SH-SY5Y (cell line): ENCODE measurements around the gene IQCK.

Experiments
- GATA2 ChIP-seq: IDR thresholded peaks from 2 replicates; pipeline ENCODE4 v1.6.1; 2011; ENCODE audit warnings: mild to moderate bottlenecking, low read depth, low read length
- GATA3 ChIP-seq: IDR thresholded peaks from 2 replicates; pipeline ENCODE4 v1.6.1; 2011; ENCODE audit warnings: low read depth, mild to moderate bottlenecking, low read length, moderate library complexity

The IQCK gene

DNA sequence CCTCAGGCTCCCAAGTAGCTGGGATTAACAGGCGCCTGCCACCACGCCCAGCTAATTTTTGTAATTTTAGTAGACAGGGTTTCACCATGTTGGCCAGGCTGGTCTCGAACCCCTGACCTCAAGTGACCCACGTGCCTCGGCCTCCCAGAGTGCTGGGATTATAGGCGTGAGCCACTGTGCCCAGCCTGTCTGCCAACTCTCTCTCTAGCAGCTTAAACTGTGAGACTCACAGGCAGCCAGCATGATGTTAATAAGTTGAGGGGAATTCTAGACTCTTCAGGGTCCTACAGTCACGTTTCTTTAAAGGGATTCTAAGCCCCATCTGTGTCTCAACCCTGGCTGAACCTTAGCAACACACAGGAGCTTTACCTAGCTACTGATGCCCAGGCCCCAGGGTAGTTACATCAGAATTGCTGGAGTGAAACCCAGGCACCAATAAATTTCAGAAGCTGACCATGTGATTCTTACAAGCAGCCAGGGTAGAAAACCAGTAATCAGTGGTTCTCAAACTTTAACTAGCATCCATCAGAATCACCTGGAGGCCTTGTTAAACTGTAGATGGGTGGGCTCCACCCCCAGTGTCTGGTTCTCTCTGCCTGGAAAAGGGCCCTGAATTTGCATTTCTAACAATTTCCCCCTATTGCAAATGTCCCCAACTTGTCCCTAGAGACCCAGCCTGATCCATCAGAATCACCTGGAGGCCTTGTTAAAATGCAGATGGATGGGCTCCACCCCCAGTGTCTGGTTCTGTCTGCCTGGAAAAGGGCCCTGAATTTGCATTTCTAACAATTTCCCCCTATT, 135.9 kb downstream of the IQCK start:
- TF ChIP-seq GATA2 (no peak), GATA3 (no peak)

DNA sequence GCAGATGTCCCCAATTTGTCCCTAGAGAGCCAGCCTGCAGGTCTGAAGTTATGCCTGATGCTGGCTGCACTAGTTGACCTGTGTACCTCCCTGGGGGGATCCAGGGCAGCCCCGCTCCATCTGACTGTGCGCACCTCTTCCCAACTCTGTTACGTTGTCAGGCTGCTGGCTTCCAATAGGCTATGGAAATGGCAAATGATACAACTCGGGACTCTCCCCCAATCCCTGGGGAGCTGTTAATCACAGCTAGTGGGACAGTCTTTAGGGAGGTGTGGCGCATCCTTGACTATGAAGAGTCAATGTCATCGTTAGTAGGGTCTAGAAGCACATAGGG, 136.4 kb downstream of the IQCK start:
- no peak for TF ChIP-seq GATA3
- TF ChIP-seq GATA2 = no peak

DNA sequence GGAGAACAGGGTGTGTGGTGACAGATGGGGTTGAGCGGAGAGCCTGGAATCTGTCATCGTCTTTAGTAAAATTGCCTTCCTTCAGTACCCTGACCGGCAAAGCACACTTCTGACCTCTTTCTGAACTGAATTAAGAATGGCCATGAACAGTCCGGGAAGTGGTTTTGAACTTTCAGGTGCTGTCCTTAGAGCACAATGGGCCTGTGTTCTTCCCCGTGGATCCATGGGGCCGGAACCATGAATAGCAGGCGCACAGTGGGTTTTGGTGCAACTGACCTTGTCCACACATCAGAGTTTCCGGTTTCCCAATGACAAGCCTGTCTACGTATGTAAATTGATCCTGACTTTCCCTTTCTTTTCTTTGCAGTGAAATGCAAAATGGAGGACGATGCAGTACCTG, 138.0 kb downstream of the IQCK start:
- TF ChIP-seq GATA3 (no peak), GATA2 (no peak)

DNA sequence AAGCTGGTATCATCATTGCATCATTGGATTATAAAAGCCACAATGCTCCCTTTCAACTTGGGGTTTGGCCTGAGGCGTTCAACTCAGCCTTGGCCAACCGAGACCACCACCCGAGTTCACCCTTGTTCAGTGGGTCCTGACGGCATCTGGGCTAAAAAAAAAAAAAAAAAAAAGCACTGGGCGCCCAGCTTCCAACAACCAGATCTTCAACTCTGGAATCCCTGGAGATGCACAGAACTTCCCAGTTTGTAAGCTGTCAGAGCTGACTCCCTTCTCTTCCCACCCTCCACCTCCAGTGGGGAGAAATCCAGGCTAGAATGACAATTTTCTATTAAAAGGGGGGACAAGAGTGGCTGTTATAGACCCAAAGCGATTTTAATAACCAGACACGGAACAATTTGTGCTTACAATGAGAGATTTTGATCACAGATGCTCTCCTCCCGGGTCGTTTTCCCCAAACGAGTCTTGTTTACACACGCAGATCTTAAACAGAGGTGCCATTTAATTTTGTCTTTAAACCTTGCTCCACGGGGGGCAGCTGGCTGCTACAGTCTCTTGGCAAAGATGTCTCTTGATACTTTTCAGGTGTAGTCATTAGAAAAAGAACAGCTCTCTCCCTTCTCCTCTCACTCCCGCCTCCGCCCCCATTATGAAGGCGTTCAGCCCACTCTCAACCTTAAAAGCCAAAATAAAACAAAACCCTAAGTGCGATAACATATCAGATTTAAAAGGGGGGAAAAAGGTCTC, 139.7 kb downstream of the IQCK start:
- TF ChIP-seq GATA3 (no peak), GATA2 (no peak)

DNA sequence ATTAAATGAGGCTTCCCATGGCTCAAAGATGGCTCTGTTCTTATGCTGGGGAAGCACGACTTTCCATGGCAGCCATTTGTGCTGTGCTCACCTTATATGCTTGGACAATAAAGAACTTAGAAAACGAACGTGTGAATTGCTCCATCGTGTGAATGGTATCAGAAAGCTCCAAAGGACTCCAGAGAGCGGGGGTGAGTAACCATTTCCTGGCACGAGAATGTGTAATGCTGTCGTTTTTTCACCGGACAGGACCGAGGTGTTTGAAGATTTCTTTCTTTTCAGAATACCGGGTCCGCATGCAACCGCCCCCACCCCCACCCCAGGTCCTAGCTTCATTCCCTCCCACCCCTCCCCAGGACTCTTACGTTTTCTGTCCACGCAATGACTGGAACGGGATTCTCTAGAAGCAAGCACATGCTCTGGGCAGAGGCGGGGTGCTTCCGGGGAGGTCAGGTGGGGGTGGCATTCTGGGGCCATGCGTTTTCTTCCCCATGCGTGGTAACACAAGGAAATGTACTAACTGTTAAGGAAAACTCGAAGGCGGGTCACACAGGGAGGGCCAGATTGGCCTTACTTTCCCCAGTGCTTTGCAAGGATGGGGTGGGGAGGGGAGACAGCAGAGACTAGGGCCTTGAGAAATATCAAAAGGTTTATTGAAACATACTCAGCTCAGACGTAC, 140.4 kb downstream of the IQCK start:
- TF ChIP-seq GATA2 = no peak
- TF ChIP-seq GATA3 = no peak

DNA sequence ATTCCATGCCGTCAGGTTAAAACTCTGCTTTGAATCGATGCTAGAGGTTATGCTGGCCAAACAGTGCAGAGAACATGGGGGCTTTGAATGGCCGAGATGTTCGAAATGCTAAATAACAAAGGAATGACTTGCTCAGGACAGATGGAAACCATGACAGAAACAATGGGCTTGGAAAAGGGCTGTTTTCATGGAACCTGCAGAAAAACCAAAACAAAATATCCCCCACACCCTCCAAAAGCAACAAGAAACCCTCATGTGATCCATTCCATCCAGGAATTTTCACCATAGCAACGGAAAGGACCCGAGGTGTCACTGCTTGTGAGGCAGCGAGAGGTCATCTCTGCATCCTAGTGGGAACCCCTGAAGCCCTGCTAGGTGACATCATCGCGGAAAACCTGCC, 141.1 kb downstream of the IQCK start:
- TF ChIP-seq GATA2 = no peak
- no peak for TF ChIP-seq GATA3

DNA sequence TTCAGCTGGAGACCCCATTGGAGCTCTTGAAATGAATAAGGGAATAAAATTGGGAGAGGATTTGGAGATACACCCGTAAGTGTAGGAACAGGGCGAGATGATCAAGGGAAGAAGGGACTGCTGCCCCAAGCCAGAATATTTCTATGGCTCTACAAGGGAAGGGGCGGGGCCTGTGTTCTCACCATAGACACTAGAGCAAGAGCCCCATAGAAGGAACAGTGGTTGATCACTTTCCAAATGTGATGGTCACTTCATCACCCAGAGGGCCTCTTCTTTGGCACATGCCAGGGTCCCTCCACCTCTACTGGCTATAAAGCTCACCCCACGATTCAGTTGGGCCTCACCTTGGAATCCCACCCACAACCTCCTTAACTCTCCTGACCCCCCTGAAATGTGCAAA, 141.5 kb downstream of the IQCK start:
- TF ChIP-seq GATA2 = no peak
- no peak for TF ChIP-seq GATA3

DNA sequence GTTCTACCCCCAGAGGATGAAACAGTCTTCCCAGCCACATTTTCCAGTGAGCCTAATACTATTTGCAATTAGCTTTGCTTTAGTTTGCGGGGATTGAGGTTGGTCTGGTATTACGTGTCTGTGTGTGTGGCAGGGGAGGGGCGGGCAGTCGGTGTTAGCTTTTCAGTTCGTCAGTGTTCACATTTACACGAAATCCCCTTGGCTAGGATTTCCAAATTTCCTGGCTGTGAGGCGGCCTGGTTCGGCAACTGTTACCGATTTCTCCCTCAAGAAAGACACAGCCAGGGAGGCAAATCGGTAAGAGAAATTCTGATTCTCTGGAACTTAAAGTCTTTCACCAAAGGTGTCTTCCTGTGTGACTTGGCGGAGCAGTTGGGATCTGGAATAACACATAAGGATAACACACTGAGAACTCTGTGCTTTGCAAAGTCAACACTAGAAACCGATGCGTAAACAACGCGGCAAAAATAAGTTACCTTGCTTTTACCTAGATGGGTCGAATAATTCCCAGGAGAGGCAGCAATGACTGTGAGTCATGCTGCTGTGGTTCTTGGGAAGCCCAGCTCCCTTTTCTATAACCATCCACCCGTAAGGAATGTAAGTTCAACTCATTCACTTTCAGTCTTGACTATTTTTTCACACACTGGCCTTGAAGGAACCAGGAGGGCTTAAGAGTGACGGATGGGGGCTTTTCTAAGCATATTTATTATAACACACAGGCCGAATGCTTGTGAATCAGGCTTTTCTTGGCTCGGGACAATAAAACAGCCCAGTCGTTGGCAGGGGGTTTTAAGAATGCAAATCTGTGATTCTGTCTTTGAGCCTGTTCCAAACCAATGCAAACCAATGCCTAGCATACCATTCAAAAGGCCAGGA, 142.3 kb downstream of the IQCK start:
- TF ChIP-seq GATA2 (no peak), GATA3 (no peak)

DNA sequence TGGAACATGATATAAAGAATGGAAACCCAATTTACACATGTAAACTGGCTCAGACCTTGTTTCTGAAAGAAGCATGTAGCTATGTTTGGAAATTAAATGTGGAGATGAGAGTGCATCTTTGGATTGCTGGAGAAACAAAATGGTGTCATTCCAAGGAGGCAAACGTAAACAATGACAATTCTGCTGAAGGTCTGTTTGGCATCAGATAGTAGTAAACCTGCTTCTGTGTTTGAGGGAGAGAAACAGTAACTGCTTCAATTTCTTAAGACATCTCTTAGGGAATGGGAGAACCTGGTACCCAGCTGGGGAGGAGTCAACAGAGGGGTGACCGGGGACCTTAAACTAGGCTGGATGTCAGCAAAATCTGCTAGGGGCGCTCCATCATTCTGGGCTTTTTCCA, 143.1 kb downstream of the IQCK start:
- no peak for TF ChIP-seq GATA3

DNA sequence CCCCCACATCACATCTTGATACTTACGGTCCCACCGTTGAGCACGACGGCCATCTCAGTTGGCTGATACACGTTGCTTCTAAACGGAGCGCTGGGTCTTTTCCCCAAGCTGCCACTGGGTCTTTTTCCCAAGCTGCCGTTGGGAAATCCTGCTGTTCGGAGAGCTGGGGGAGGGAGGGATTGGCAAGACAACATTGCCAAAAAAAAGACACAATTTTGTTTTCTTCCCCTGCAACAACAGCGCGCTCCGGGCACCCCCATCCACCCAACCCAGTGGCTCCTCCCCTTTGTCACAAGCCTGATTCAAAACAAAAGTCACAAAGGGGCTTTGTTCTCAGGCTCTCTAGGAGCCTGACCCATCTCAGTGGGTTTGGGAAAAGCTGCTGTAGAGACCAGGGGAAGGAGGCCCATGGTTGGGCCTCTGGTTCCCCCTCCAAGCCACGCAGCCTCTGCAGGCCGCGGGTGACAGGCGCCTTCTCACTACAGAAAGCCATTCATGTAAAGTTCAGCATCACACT, 143.8 kb downstream of the IQCK start:
- no peak for TF ChIP-seq GATA3
- no peak for TF ChIP-seq GATA2

DNA sequence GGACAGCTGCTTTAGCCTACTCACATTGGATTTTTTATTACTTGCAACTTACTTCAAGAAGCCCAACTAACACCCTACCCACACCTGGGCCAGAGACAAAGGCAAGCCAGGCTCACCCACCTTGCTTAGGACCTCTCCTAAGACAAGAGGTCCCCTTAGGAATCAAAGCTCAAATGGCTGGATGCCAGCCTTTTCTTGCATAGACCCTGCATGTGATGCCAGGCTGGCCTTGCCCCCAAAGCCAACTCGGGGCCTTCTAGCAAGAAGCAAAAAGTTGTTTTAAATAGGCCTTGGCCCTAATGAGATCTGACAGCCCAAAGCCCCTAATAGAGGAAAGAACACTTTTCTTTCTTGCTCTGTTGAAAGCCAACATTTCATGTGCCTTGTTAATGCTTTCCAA, 145.9 kb downstream of the IQCK start:
- no peak for TF ChIP-seq GATA2
- no peak for TF ChIP-seq GATA3

DNA sequence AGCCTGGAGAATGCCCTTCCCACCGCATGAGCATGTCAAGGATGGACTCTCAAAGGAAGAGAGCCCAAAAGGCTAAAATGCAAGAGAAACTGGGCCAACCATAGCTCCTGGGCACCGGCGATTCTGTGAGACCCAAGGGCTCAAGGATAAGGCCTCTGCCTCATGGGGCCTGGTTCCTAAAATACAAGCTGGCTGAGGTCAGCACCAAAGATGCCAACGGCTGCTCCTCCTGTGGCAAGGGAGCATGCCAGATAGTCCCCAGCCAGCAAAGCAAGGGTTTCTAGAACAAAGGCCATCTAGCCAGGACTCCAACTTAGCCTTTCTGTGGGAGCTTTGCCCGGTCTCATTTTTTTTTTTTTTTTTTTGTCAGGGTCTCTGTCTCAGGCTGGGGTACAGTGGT, 146.5 kb downstream of the IQCK start:
- no peak for TF ChIP-seq GATA3
- TF ChIP-seq GATA2 = no peak

DNA sequence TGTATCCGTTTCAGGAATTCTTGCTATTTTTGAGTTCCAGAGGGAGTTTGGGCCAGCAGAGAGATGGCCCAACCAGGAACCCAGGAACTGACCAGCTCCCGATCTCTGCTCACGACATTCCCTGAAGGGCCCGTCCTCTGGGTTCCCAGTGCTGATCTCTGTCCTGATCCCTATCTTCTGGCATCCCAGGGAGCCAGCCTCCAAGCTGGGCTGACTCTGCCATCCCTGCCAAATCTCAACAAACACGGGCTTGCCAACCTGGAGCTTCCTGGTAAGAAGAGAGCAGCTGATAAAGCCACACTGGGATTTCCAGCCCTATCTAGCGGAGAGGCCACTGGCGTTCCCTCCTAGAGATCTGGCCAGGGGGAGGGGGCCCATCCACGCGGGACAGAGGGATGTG, 150.3 kb downstream of the IQCK start:
- TF ChIP-seq GATA3 (no peak), GATA2 (no peak)

DNA sequence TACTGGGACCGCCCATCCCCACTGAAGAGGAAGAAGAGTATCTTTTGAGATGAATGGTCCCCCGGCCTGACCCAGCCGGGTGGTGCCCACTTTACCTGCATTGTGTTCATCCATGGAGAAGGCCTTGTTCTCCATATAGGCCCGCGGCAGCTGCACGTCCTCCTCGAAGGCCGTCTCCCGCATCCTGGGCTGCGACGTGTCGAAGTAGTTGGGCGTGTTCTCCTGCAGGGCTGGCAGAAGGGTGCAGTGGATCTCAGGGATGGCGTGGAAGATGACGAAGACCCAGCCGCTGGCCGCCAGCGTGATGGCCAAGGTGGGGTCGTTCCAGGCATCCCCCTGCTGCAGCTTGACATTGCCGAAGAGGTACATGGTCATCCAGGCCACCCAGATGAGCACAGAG, 153.7 kb downstream of the IQCK start:
- TF ChIP-seq GATA2 (no peak), GATA3 (no peak)

DNA sequence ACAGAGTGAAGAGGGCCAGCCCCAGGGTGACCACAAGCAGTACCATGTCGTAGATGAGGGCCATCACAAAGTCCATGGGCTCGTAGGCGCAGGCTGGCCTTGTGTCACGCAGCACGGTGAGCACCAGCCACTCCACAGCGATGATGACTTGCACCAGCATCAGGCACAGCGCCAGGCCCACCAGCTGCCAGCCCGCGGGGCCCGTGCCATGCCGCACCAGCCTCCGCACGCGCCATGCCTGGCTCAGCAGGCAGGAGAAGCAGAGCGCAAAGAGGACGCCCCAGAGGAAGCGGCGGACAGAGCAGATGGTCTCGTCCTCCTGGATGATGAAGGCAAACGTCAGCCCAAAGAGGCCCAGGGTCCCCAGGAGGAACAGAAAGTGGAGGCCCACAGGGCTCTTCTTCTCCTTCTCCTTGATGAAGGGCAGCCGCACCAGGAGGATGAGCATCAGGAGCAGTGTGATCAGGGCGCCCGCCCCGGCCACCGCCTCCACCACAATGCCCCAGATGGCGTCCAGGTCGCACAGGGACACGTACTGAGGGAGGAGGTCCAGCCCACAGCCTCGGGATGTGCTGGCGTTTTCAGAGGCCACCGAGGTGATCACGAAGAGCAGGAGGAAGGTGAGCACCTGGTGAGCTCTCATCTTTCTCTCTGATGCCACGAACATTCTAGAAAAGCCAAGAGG, 154.2 kb downstream of the IQCK start:
- no peak for TF ChIP-seq GATA3
- no peak for TF ChIP-seq GATA2
